HEK293T (cell line): Measurements from ENCODE around the gene TAF3.

Experiments
- CTBP1 ChIP-seq: fragments of 450-650 bp; IDR thresholded peaks from 2 replicates; pipeline ENCODE4 v1.6.1; 2016; ENCODE audit warnings: borderline replicate concordance
- ELF4 ChIP-seq: fragments of 450-650 bp; IDR thresholded peaks from 2 replicates; pipeline ENCODE4 v1.6.1; 2017; ENCODE audit warnings: antibody characterized with exemption
- FOXK2 ChIP-seq: fragments of 450-650 bp; IDR thresholded peaks from 2 replicates; pipeline ENCODE4 v1.6.1; 2016; ENCODE audit warnings: mild to moderate bottlenecking
- SUZ12 ChIP-seq: fragments of 450-650 bp; IDR thresholded peaks from 2 replicates; pipeline ENCODE4 v1.6.1; 2016; ENCODE audit warnings: mild to moderate bottlenecking

- TF ChIP-seq FOXK2: no peak
- TF ChIP-seq ELF4: no peak
- no peak for TF ChIP-seq CTBP1
- TF ChIP-seq SUZ12: no peak
These were observed 168.5 kb downstream of the TAF3 start for GRCh38 chr10:7986851-7987250.
